ENCODE data around the gene RPA1.
"Not testable (repeated sequence)": the region's sequence is repeated elsewhere in the genome, so short reads cannot be mapped to it uniquely, and the experiment has no call there.

RPA1 gene

GRCh38 chr17:1787301-1787902 lies 42.4 kb upstream of the RPA1 start:
- no peak for TF ChIP-seq CTCF (IDR thresholded peaks at IDR 0.05; ENCODE audit: low read depth, low read length)
- H3K4me3 ChIP-seq (ENCODE audit: low read depth, low read length): 0 out of 2 replicates have a peak overlapping the region, but pooled peaks have one; percentile 16

GRCh38 chr17:1789936-1790335 lies 39.9 kb upstream of the RPA1 start:
- no peak overlapping the region for H3K4me3 ChIP-seq (ENCODE audit: low read depth, low read length)
- TF ChIP-seq CTCF (IDR thresholded peaks at IDR 0.05; ENCODE audit: low read depth, low read length): no peak

GRCh38 chr17:1792495-1793446 lies 37.0 kb upstream of the RPA1 start:
- TF ChIP-seq CTCF (IDR thresholded peaks at IDR 0.05; ENCODE audit: low read depth, low read length): no peak

GRCh38 chr17:1793447-1793806 lies 36.4 kb upstream of the RPA1 start:
- TF ChIP-seq CTCF (IDR thresholded peaks at IDR 0.05; ENCODE audit: low read depth, low read length): no peak
- H3K4me3 ChIP-seq (ENCODE audit: low read depth, low read length): no peak overlapping the region

More at GRCh38 chr17:1792495-1793446, 37.0 kb upstream of the RPA1 start:
- H3K4me3 ChIP-seq (ENCODE audit: low read depth, low read length): no peak overlapping the region

- no peak overlapping the region for H3K4me3 ChIP-seq (ENCODE audit: low read depth, low read length)
- TF ChIP-seq CTCF (IDR thresholded peaks at IDR 0.05; ENCODE audit: low read depth, low read length): no peak
Observed at GRCh38 chr17:1796800-1797199, 33.0 kb upstream of the RPA1 start.

GRCh38 chr17:1797323-1797722 lies 32.5 kb upstream of the RPA1 start:
- TF ChIP-seq CTCF (IDR thresholded peaks at IDR 0.05; ENCODE audit: low read depth, low read length): no peak

GRCh38 chr17:1797846-1798245 lies 32.0 kb upstream of the RPA1 start:
- H3K4me3 ChIP-seq (ENCODE audit: low read depth, low read length): not testable (repeated sequence)

More at GRCh38 chr17:1797323-1797722, 32.5 kb upstream of the RPA1 start:
- H3K4me3 ChIP-seq (ENCODE audit: low read depth, low read length): no peak overlapping the region
